ENCODE results near the gene STYXL2.

Gene STYXL2

DNA sequence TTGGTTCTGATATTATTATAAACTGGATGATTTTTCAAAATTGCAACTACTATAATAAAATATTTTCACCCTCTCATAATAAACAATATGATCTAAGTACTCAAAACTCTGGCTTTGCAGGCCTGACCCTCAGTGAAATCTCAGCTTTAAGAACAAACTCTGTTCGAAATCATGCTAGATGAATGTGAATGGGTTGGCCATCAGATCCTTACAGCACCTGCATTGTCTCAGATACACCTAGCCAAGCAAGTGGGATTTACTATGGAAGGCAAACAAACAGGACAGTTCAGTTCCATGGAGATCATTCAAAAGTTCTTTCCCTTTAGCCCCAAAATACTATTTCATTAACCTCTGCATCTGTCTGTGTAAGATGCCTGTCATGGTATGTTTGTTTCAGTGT lies 44.8 kb downstream of the STYXL2 start:
- no peak for DNase-seq (ENCODE audit: low spot score)
- in situ Hi-C loops (cut with MboI; ENCODE audit: low pct_unique_long_range_greater_than_20kb, low sequenced_read_pairs, unreplicated experiment): no loop called here
- TF ChIP-seq, protein P1, sequence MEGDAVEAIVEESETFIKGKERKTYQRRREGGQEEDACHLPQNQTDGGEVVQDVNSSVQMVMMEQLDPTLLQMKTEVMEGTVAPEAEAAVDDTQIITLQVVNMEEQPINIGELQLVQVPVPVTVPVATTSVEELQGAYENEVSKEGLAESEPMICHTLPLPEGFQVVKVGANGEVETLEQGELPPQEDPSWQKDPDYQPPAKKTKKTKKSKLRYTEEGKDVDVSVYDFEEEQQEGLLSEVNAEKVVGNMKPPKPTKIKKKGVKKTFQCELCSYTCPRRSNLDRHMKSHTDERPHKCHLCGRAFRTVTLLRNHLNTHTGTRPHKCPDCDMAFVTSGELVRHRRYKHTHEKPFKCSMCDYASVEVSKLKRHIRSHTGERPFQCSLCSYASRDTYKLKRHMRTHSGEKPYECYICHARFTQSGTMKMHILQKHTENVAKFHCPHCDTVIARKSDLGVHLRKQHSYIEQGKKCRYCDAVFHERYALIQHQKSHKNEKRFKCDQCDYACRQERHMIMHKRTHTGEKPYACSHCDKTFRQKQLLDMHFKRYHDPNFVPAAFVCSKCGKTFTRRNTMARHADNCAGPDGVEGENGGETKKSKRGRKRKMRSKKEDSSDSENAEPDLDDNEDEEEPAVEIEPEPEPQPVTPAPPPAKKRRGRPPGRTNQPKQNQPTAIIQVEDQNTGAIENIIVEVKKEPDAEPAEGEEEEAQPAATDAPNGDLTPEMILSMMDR (IDR thresholded peaks at IDR 0.05; ENCODE audit: extremely low read depth, insufficient read depth, missing control alignments): no peak

DNA sequence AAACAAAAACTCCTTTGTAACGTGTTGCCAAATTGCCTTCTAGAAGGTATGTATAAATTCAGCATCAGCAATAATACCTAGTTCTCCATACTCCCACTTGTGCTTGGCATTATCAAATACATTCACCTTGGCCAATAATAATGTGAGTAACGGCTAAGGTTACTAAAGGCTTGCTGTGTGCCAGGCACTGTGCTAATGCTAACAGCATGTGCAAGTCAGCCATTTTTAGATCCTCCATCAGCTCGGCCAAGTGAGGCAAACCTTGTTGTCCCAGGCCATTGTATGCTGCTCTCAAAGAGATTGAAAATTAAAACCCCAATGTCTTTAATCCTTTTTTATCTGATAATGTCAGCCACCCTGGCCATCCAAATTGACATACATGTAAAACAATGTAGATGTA lies 48.1 kb downstream of the STYXL2 start:
- in situ Hi-C loops (cut with MboI; ENCODE audit: low pct_unique_long_range_greater_than_20kb, low sequenced_read_pairs, unreplicated experiment): no loop called here
- TF ChIP-seq, protein P1 (IDR thresholded peaks at IDR 0.05; ENCODE audit: extremely low read depth, insufficient read depth, missing control alignments): no peak
- no peak for DNase-seq (ENCODE audit: low spot score)

Data from GM13977 (cell line).